ENCODE measurements around the gene FEV. TPM values are rescaled to one million over a fixed set of nuclear protein-coding genes. Genes with fewer than 3 reads are reported as not detected.

The FEV gene
- polyA plus RNA-seq, 1 donor, result 11.9 TPM

GRCh38 chr2:218985325-218986091, 524 bp upstream of the FEV start:
- Histone ChIP-seq H3K9me3 (ENCODE audit: control insufficient read depth, low read depth, low read length) (peaks cover 13% of the 10 kb centered on the region), H3K4me1 (ENCODE audit: control insufficient read depth, insufficient read depth, low read length) (peaks cover 10% of the 10 kb centered on the region), H3K36me3 (ENCODE audit: control insufficient read depth, insufficient read depth, low read length) (no peaks in the 10 kb centered on the region), H3K27ac (ENCODE audit: low read length) (no peak overlapping the region), H3K27me3 (ENCODE audit: control insufficient read depth, insufficient read depth, low read length) (peaks cover 98% of the 10 kb centered on the region), H3K4me3 (ENCODE audit: low read length) (no peak overlapping the region)
- 3% methylated on average over 8 of the region's 49 CpGs for WGBS (ENCODE audit: insufficient coverage, low lambda C conversion rate)
- DNase-seq, result no peak

- no CpG with 5 or more reads among the region's 50 CpGs for WGBS (ENCODE audit: insufficient coverage, low lambda C conversion rate)
- peaks cover 96% of the 10 kb centered on the region for H3K27me3 ChIP-seq (ENCODE audit: control insufficient read depth, insufficient read depth, low read length)
- DNase-seq, result no peak
- H3K9me3 ChIP-seq (ENCODE audit: control insufficient read depth, low read depth, low read length), result peaks cover 13% of the 10 kb centered on the region
- H3K36me3 ChIP-seq (ENCODE audit: control insufficient read depth, insufficient read depth, low read length), result no peaks in the 10 kb centered on the region
- H3K4me1 ChIP-seq (ENCODE audit: control insufficient read depth, insufficient read depth, low read length), result peaks cover 13% of the 10 kb centered on the region
- no peak overlapping the region for H3K27ac ChIP-seq (ENCODE audit: low read length)
- peak overlapping the region; percentile 16 for H3K4me3 ChIP-seq (ENCODE audit: low read length)
Observed at GRCh38 chr2:218984239-218985020, 554 bp downstream of the FEV start.

- Histone ChIP-seq H3K27ac (ENCODE audit: low read length) (no peak overlapping the region), H3K36me3 (ENCODE audit: control insufficient read depth, insufficient read depth, low read length) (no peaks in the 10 kb centered on the region), H3K4me3 (ENCODE audit: low read length) (peak overlapping the region; percentile 16), H3K4me1 (ENCODE audit: control insufficient read depth, insufficient read depth, low read length) (peaks cover 13% of the 10 kb centered on the region), H3K27me3 (ENCODE audit: control insufficient read depth, insufficient read depth, low read length) (peaks cover 93% of the 10 kb centered on the region), H3K9me3 (ENCODE audit: control insufficient read depth, low read depth, low read length) (peaks cover 13% of the 10 kb centered on the region)
- WGBS (ENCODE audit: insufficient coverage, low lambda C conversion rate), result no CpG with 5 or more reads among the region's 10 CpGs
- DNase-seq, result no peak
Observed at GRCh38 chr2:218983934-218984238, 1.1 kb downstream of the FEV start.

GRCh38 chr2:218983263-218983933, 1.6 kb downstream of the FEV start:
- Histone ChIP-seq H3K4me1 (ENCODE audit: control insufficient read depth, insufficient read depth, low read length) (peaks cover 13% of the 10 kb centered on the region), H3K27ac (ENCODE audit: low read length) (no peak overlapping the region), H3K36me3 (ENCODE audit: control insufficient read depth, insufficient read depth, low read length) (no peaks in the 10 kb centered on the region), H3K4me3 (ENCODE audit: low read length) (peak overlapping the region; percentile 16), H3K9me3 (ENCODE audit: control insufficient read depth, low read depth, low read length) (peaks cover 13% of the 10 kb centered on the region), H3K27me3 (ENCODE audit: control insufficient read depth, insufficient read depth, low read length) (peaks cover 93% of the 10 kb centered on the region)
- WGBS (ENCODE audit: insufficient coverage, low lambda C conversion rate), result 60% methylated on average over 1 of the region's 23 CpGs
- no peak for DNase-seq

GRCh38 chr2:218982586-218983262, 2.3 kb downstream of the FEV start:
- peaks cover 92% of the 10 kb centered on the region for H3K27me3 ChIP-seq (ENCODE audit: control insufficient read depth, insufficient read depth, low read length)
- peaks cover 13% of the 10 kb centered on the region for H3K9me3 ChIP-seq (ENCODE audit: control insufficient read depth, low read depth, low read length)
- no peak for DNase-seq
- WGBS (ENCODE audit: insufficient coverage, low lambda C conversion rate), result no CpG with 5 or more reads among the region's 28 CpGs
- H3K27ac ChIP-seq (ENCODE audit: low read length), result no peak overlapping the region
- H3K4me1 ChIP-seq (ENCODE audit: control insufficient read depth, insufficient read depth, low read length), result peaks cover 13% of the 10 kb centered on the region
- no peaks in the 10 kb centered on the region for H3K36me3 ChIP-seq (ENCODE audit: control insufficient read depth, insufficient read depth, low read length)
- H3K4me3 ChIP-seq (ENCODE audit: low read length), result peak overlapping the region; percentile 13

- peaks cover 92% of the 10 kb centered on the region for H3K27me3 ChIP-seq (ENCODE audit: control insufficient read depth, insufficient read depth, low read length)
- WGBS (ENCODE audit: insufficient coverage, low lambda C conversion rate), result no CpG with 5 or more reads among the region's 69 CpGs
- no peak overlapping the region for H3K27ac ChIP-seq (ENCODE audit: low read length)
- H3K9me3 ChIP-seq (ENCODE audit: control insufficient read depth, low read depth, low read length), result peaks cover 13% of the 10 kb centered on the region
- peak overlapping the region; percentile 17 for H3K4me3 ChIP-seq (ENCODE audit: low read length)
- peaks cover 13% of the 10 kb centered on the region for H3K4me1 ChIP-seq (ENCODE audit: control insufficient read depth, insufficient read depth, low read length)
- DNase-seq, result peak in 1 of 2 donors; percentile 49
- H3K36me3 ChIP-seq (ENCODE audit: control insufficient read depth, insufficient read depth, low read length), result no peaks in the 10 kb centered on the region
Observed at GRCh38 chr2:218981881-218982585, 3.0 kb downstream of the FEV start.

- no peak for DNase-seq
- H3K9me3 ChIP-seq (ENCODE audit: control insufficient read depth, low read depth, low read length), result peaks cover 13% of the 10 kb centered on the region
- H3K27me3 ChIP-seq (ENCODE audit: control insufficient read depth, insufficient read depth, low read length), result peaks cover 90% of the 10 kb centered on the region
- no peak overlapping the region for H3K27ac ChIP-seq (ENCODE audit: low read length)
- H3K4me3 ChIP-seq (ENCODE audit: low read length), result no peak overlapping the region
- no CpG with 5 or more reads among the region's 46 CpGs for WGBS (ENCODE audit: insufficient coverage, low lambda C conversion rate)
- no peaks in the 10 kb centered on the region for H3K36me3 ChIP-seq (ENCODE audit: control insufficient read depth, insufficient read depth, low read length)
- peaks cover 13% of the 10 kb centered on the region for H3K4me1 ChIP-seq (ENCODE audit: control insufficient read depth, insufficient read depth, low read length)
Observed at GRCh38 chr2:218981390-218981880, 3.5 kb downstream of the FEV start.

- Histone ChIP-seq H3K4me3 (ENCODE audit: low read length) (no peak overlapping the region), H3K9me3 (ENCODE audit: control insufficient read depth, low read depth, low read length) (peaks cover 13% of the 10 kb centered on the region), H3K27ac (ENCODE audit: low read length) (no peak overlapping the region), H3K4me1 (ENCODE audit: control insufficient read depth, insufficient read depth, low read length) (peaks cover 14% of the 10 kb centered on the region), H3K27me3 (ENCODE audit: control insufficient read depth, insufficient read depth, low read length) (peaks cover 84% of the 10 kb centered on the region), H3K36me3 (ENCODE audit: control insufficient read depth, insufficient read depth, low read length) (no peaks in the 10 kb centered on the region)
- no peak for DNase-seq
- WGBS (ENCODE audit: insufficient coverage, low lambda C conversion rate), result 20% methylated on average over 2 of the region's 26 CpGs
Observed at GRCh38 chr2:218980735-218981389, 4.1 kb downstream of the FEV start.

All from large intestine (tissue), 3 donors.